Ishikawa (cell line): ENCODE measurements around the gene ABHD2.

Experiments used
- CEBPB ChIP-seq: IDR thresholded peaks from 2 replicates; pipeline ENCODE4 v1.6.1; 2012
- CREB1 ChIP-seq: IDR thresholded peaks from 2 replicates; pipeline ENCODE4 v1.6.1; 2012; ENCODE audit warnings: low read depth
- EGR1 ChIP-seq: IDR thresholded peaks from 2 replicates; pipeline ENCODE4 v1.6.1; 2012
- EP300 ChIP-seq: IDR thresholded peaks from 2 replicates; pipeline ENCODE4 v1.6.1; 2012; ENCODE audit warnings: borderline replicate concordance
- FOXM1 ChIP-seq: IDR thresholded peaks from 2 replicates; pipeline ENCODE4 v1.6.1; 2012; ENCODE audit warnings: low read depth, borderline replicate concordance
- NFIC ChIP-seq: IDR thresholded peaks from 2 replicates; pipeline ENCODE4 v1.6.1; 2012
- RAD21 ChIP-seq: IDR thresholded peaks from 2 replicates; pipeline ENCODE4 v1.6.1; 2012; ENCODE audit warnings: low read depth
- TAF1 ChIP-seq: IDR thresholded peaks from 2 replicates; pipeline ENCODE4 v1.6.1; 2012; ENCODE audit warnings: low read depth, mild to moderate bottlenecking
- TCF12 ChIP-seq: IDR thresholded peaks from 2 replicates; pipeline ENCODE4 v1.6.1; 2012; ENCODE audit warnings: low read depth
- TEAD4 ChIP-seq: IDR thresholded peaks from 2 replicates; pipeline ENCODE4 v1.6.1; 2012
- YY1 ChIP-seq: IDR thresholded peaks from 2 replicates; pipeline ENCODE4 v1.6.1; 2012; ENCODE audit warnings: low read depth
- ZBTB7A ChIP-seq: IDR thresholded peaks from 2 replicates; pipeline ENCODE4 v1.6.1; 2012; ENCODE audit warnings: low read depth
- TF ChIP-seq, protein P1 (sequence below): IDR thresholded peaks from 2 replicates; pipeline ENCODE4 v1.6.1; 2012
- TF ChIP-seq, protein P2 (sequence below): IDR thresholded peaks from 2 replicates; pipeline ENCODE4 v1.6.1; 2012
- TF ChIP-seq, protein P3 (sequence below): IDR thresholded peaks from 2 replicates; pipeline ENCODE4 v1.6.1; 2012; ENCODE audit warnings: low read depth, mild to moderate bottlenecking

The ABHD2 gene

DNA sequence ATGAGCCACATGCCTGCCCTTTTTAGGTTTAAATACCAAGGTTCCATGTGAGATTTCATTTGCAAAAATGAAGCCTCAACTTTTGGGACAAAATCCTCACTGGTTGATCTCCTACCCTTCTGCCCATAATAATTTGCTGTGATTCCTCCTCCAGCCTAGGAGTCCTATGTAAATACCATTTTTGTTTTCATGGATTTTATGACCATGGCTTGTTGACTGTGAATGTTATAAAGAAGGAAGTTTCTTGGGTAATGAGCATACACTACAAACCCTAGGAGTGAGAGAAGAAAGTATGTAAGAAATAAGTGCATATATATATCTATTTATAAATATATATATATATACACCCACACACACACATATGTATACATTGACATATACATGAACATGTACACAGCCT, 120.0 kb downstream of the ABHD2 start:
- no peak for TF ChIP-seq EGR1
- no peak for TF ChIP-seq RAD21
- TF ChIP-seq ZBTB7A, result no peak
- no peak for TF ChIP-seq YY1
- no peak for TF ChIP-seq TAF1
- no peak for TF ChIP-seq NFIC
- TF ChIP-seq, protein P1, sequence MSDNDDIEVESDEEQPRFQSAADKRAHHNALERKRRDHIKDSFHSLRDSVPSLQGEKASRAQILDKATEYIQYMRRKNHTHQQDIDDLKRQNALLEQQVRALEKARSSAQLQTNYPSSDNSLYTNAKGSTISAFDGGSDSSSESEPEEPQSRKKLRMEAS, result no peak
- TF ChIP-seq EP300, result no peak
- TF ChIP-seq TEAD4, result no peak
- no peak for TF ChIP-seq FOXM1

DNA sequence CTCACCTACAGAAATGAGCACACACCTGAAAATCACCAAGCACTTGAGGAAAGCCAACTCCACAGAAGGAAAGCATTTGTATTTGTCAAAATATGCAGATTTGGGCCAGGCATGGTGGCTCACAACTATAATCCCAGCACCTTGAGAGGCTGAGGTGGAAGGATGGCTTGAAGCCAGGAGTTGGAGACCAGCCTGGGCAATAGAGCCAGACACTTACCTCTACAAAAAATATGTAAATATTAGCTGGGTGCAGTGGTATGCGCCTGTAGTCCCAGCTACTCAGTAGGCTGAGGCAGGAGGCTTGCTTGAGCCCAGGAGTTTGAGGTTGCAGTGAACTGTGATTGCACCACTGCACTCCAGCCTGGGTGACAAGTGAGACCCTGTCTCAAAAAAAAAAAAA, 120.8 kb downstream of the ABHD2 start:
- TF ChIP-seq, protein P1, result no peak
- TF ChIP-seq ZBTB7A (no peak), NFIC (no peak), TCF12 (no peak), RAD21 (no peak), CREB1 (no peak), EGR1 (no peak), TAF1 (no peak)
- TF ChIP-seq, protein P2, sequence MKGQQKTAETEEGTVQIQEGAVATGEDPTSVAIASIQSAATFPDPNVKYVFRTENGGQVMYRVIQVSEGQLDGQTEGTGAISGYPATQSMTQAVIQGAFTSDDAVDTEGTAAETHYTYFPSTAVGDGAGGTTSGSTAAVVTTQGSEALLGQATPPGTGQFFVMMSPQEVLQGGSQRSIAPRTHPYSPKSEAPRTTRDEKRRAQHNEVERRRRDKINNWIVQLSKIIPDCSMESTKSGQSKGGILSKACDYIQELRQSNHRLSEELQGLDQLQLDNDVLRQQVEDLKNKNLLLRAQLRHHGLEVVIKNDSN, result no peak

DNA sequence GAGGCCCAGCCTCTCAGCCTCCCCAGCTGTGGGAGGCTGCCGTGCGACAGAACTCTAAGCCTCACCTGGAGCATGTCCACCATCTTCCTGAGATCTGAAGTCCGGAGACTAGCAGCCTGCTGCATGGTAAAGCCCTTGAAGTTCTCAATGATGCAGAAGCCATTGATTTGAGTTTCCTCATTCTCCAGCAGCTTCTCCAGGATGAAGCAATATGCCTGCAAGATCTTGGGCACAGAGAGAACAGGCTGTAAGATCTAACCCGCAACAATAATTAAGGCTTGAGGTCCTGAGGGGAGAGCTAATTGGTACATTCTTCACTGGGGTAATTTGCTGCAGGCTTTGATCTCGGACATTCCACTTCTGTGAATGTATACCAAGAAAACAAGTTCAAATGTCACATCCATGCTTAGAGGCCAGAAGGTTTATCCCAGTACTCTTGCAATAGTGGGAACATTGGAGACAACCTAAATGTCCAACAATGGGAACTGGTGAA, 123.5 kb downstream of the ABHD2 start:
- TF ChIP-seq TAF1 (no peak), TEAD4 (no peak), TCF12 (no peak), YY1 (no peak), RAD21 (no peak), CREB1 (no peak), FOXM1 (no peak), NFIC (no peak), EP300 (no peak), ZBTB7A (no peak), CEBPB (no peak), EGR1 (no peak)
- TF ChIP-seq, protein P1, result no peak
- TF ChIP-seq, protein P3, sequence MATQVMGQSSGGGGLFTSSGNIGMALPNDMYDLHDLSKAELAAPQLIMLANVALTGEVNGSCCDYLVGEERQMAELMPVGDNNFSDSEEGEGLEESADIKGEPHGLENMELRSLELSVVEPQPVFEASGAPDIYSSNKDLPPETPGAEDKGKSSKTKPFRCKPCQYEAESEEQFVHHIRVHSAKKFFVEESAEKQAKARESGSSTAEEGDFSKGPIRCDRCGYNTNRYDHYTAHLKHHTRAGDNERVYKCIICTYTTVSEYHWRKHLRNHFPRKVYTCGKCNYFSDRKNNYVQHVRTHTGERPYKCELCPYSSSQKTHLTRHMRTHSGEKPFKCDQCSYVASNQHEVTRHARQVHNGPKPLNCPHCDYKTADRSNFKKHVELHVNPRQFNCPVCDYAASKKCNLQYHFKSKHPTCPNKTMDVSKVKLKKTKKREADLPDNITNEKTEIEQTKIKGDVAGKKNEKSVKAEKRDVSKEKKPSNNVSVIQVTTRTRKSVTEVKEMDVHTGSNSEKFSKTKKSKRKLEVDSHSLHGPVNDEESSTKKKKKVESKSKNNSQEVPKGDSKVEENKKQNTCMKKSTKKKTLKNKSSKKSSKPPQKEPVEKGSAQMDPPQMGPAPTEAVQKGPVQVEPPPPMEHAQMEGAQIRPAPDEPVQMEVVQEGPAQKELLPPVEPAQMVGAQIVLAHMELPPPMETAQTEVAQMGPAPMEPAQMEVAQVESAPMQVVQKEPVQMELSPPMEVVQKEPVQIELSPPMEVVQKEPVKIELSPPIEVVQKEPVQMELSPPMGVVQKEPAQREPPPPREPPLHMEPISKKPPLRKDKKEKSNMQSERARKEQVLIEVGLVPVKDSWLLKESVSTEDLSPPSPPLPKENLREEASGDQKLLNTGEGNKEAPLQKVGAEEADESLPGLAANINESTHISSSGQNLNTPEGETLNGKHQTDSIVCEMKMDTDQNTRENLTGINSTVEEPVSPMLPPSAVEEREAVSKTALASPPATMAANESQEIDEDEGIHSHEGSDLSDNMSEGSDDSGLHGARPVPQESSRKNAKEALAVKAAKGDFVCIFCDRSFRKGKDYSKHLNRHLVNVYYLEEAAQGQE, result no peak
- TF ChIP-seq, protein P2, result no peak

DNA sequence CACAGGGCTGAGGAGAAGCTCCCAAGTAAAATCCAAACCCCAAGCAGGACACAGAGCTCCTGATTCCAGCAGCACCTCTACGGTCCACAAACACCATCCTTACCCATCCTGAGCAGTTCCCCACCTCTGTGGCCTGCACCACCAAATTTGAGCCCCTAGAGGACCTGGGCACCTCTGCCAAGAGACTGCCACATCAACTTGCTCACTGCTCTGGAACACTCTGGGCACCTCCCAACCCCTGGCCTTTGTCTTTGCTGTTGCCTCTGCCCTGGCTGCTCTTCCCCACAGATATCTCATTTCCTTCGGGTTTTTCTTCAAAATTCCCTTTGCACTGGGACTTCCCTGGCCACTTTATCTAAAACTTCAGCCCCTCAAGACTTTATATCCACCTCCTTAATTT, 127.4 kb downstream of the ABHD2 start:
- TF ChIP-seq, protein P2, result no peak
- no peak for TF ChIP-seq CREB1
- no peak for TF ChIP-seq CEBPB
- TF ChIP-seq, protein P1, result no peak
- no peak for TF ChIP-seq TAF1
- no peak for TF ChIP-seq TEAD4
- no peak for TF ChIP-seq YY1
- TF ChIP-seq, protein P3, result no peak
- no peak for TF ChIP-seq EGR1
- TF ChIP-seq FOXM1, result no peak
- TF ChIP-seq RAD21, result no peak
- TF ChIP-seq ZBTB7A, result no peak
- TF ChIP-seq EP300, result no peak
- TF ChIP-seq NFIC, result no peak
- TF ChIP-seq TCF12, result no peak

DNA sequence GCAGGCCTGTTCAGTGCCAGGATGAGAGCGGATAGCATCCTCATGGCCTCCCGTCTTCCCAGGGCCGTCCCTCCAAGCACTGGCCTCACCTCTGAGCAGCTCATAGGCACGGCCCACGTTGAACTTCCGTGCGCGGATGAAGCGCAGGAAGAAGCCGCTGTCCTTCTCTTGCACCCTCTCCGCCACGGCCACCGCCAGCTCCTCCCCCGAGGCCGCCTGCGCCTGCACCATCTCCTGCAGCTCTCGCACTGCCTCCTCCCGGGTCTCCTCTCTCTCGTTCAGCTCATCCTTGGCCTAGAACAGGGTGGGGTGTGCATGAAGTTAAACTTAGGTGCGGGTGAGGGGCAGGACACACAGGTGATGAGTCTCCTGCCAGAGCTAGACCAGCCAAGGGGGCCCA, 128.8 kb downstream of the ABHD2 start:
- no peak for TF ChIP-seq TEAD4
- no peak for TF ChIP-seq NFIC
- TF ChIP-seq, protein P1, result no peak
- no peak for TF ChIP-seq EGR1
- TF ChIP-seq EP300, result no peak
- TF ChIP-seq, protein P3, result no peak
- no peak for TF ChIP-seq CREB1
- TF ChIP-seq ZBTB7A, result no peak
- TF ChIP-seq, protein P2, result no peak
- no peak for TF ChIP-seq FOXM1
- TF ChIP-seq CEBPB, result no peak
- no peak for TF ChIP-seq RAD21
- TF ChIP-seq TCF12, result no peak
- no peak for TF ChIP-seq YY1
- TF ChIP-seq TAF1, result no peak
